HUES6 (cell line): Measurements from ENCODE around the gene CH25H.

ENCODE experiments used
- H3K27ac ChIP-seq: 2 replicates; pipeline ENCODE4 v1.7.0; 2013; ENCODE audit warnings: low read depth, mild to moderate bottlenecking, low read length, inconsistent platforms
- H3K27me3 ChIP-seq: 2 replicates; pipeline ENCODE4 v1.6.1; 2013; ENCODE audit warnings: low read length; ENCODE audit not compliant: control insufficient read depth, insufficient read depth
- H3K36me3 ChIP-seq: 2 replicates; pipeline ENCODE4 v1.6.1; 2013; ENCODE audit warnings: low read length; ENCODE audit not compliant: control insufficient read depth, insufficient read depth
- H3K4me1 ChIP-seq: 2 replicates; pipeline ENCODE4 v1.6.1; 2013; ENCODE audit warnings: low read length; ENCODE audit not compliant: control insufficient read depth, insufficient read depth
- H3K4me3 ChIP-seq: 2 replicates; pipeline ENCODE4 v1.5.1; 2013; ENCODE audit warnings: low read depth, low read length
- H3K9ac ChIP-seq: one replicate; pipeline ENCODE4 v1.6.1; 2013; ENCODE audit warnings: mild to moderate bottlenecking, low read length
- H3K9me3 ChIP-seq: 2 replicates; pipeline ENCODE4 v1.6.1; 2013; ENCODE audit warnings: low read depth, low read length; ENCODE audit not compliant: control insufficient read depth, insufficient read depth

The CH25H gene

DNA sequence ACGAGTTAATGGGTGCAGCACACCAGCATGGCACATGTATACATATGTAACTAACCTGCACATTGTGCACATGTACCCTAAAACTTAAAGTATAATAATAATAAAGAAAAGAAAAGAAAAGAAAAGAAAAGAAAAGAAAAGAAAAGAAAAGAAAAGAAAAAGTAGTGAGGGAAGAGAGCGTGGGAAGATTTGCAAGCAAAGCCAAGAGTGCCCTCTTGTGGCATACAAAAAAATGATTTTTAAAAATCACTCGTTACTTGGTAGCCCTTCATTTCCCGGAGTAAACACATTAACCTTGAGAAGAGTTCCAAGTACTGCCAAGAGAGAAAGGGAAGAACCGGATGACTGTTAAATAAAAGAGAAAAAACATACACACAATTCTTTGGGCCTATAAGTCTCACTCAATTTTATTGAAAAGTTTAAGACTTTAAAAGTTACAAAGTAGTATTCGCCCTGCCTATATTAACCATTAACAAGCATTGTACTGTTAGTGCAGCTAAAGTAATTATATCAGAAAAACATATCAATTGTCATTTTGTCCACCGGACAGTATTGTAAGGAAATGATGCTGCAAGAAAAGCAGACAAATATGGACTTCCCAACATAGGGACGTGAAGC is 6.2 kb upstream of the CH25H start:
- peaks cover 29% of the 10 kb centered on the region for H3K27me3 ChIP-seq
- no peak overlapping the region for H3K9ac ChIP-seq
- no peaks in the 10 kb centered on the region for H3K9me3 ChIP-seq
- no peak overlapping the region for H3K4me3 ChIP-seq
- H3K36me3 ChIP-seq = no peaks in the 10 kb centered on the region
- no peaks in the 10 kb centered on the region for H3K4me1 ChIP-seq
- H3K27ac ChIP-seq = no peak overlapping the region

DNA sequence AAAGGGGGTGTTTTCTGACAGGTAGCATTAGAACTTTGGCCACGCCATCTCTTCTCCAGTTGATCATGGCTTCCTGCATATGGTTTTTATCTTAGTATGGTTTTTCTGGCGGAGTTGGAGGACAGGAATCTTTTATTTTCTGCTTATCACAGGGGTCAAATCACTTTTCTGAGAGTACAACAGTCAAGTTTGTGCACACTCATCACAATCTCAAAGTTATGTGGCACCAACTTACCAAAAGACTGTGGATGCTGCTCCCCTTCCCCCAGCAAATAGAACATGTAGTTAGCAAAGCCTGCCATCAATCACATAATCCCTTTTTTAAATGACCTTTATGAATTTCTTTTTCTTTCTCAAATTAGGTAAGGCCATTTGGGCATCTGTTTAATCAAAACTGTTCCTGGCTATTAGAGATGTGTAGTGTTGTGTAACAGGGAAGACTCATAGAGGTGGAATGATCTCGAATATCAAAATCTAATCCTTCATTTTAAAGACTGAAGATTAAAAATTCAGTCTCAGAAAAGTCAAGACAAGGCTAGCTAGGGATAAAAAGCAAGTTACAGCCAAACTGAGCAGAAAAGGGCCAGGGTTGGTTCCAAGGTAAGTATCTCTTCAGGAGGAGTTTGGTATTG is 3.8 kb upstream of the CH25H start:
- H3K27me3 ChIP-seq = peaks cover 53% of the 10 kb centered on the region
- no peak overlapping the region for H3K9ac ChIP-seq
- no peaks in the 10 kb centered on the region for H3K9me3 ChIP-seq
- no peaks in the 10 kb centered on the region for H3K36me3 ChIP-seq
- H3K4me3 ChIP-seq = no peak overlapping the region
- peaks cover 7% of the 10 kb centered on the region for H3K4me1 ChIP-seq
- H3K27ac ChIP-seq = no peak overlapping the region

DNA sequence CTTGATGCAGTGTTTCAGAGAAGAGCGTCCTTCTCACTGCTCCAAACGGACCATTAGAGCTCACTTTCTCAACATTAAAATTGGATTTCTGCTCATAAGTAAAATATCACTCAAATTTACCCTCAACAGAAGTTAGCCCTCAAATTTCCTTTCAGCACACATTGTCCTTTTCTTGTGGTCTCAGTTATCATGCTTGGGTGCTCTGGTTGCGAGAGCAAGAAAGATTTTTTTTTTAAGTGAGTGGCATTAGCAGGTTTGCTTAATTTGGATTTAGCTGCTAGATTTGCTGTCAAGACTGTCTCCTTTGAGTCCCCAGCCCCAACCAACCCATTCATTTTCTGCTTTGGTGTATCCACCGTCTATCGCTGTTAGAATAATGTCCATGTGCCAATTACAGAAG is 2.6 kb upstream of the CH25H start:
- Histone ChIP-seq H3K27me3 (peaks cover 65% of the 10 kb centered on the region), H3K9me3 (no peaks in the 10 kb centered on the region), H3K4me1 (peaks cover 7% of the 10 kb centered on the region), H3K27ac (no peak overlapping the region), H3K36me3 (no peaks in the 10 kb centered on the region), H3K9ac (no peak overlapping the region), H3K4me3 (no peak overlapping the region)

DNA sequence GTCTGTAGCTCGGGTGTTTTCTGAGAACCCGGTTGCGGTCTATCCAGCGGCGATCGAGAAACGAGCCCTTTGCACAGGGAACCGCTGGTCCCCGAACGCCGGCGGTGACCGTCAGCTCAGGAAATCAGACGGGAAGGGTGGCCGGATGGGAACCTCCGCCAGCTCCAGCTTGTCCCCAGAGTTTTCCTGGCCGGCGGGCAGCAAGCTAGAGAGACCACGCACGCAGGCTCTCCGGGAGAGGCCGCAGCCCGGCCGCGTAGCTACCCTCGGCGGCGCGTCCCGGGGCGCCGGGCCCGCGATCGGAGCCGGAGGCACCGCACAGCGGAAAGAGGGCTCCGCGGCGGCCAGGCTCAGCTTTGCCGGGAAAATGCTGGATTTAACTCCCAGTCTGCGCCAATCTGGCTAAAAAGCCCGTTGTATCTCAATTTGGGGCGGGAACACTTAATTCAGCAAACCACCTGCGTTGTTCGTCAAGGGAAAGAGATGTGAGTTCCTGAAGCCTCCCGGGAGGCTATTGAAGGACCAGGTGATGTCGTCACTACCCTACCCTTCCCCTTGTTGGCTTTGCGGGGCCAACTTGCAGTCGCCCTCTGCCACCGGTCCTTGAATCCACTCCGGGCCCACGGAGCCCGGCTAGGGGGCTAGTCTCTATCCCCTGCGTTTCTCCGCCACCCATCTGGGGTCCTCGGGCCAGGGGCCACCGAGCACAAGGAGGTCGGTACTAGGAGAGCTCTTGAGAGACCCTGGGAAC is 859 bp upstream of the CH25H start:
- Histone ChIP-seq H3K36me3 (no peaks in the 10 kb centered on the region), H3K9ac (peak overlapping the region; percentile 3), H3K27ac (no peak overlapping the region), H3K27me3 (peaks cover 82% of the 10 kb centered on the region), H3K9me3 (no peaks in the 10 kb centered on the region), H3K4me1 (peaks cover 7% of the 10 kb centered on the region), H3K4me3 (peak overlapping the region; percentile 56)

DNA sequence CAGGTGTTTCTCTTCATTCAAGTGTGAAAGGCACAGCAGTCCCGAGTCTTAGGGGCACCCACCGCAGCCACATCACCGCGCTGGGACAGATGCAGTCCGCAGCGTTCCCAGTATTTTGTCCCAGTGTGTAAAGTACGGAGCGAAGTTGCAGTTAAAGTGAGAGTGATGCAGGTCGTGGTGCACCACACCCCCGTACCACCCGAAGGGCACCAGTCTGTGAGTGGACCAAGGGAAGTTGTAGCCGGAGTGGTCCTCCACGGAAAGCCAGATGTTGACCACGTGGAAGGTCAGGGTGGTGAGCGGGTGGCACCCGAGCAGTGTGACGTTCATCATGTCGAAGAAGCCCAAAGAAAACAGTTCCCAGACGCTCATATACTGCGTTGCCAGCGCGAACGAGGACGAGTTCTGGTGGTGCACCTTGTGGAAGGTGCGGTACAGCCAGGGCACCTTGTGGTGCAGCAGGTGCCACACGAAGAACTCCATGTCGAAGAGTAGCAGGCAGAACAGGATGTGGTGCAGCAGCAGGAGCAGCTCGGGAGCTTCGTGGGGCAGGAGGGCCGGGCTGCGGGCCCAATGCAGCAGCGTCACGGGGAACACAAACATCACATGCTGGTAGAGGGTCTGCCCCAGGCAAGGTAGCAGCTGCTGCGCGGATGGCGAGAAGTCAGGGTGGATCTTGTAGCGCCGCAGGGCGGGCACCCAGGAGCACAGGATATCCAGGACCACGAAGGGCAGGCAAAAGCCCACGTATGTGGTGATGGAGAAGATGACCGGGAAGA is 526 bp downstream of the CH25H start:
- Histone ChIP-seq H3K4me1 (peaks cover 7% of the 10 kb centered on the region), H3K27me3 (peaks cover 89% of the 10 kb centered on the region), H3K36me3 (no peaks in the 10 kb centered on the region), H3K4me3 (peak overlapping the region; percentile 56), H3K27ac (no peak overlapping the region), H3K9ac (no peak overlapping the region), H3K9me3 (no peaks in the 10 kb centered on the region)

DNA sequence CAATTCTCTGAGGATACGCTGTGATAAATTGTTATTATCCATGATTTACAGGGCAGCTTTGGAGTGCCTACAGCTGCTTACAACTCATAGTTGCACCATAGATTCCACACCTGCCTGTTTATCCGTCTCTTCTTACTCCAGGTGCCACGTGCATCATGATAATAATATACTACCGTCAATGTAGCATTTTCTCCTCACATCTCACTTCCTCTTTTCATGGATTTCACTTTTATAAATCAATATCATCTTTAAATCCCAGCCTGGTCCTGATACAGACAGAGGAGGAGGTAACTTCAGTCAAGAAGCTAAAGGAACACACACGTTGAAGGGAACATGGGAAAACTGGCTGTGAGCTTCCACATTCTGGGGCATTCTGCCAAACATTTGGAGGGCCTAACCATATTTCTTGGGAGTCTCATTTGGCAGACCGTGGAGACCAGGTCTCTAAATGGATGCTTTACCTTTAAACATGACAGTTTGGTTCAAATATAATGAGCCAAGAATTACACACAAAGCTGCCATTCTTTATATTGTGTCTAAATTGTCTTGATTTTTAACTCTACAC is 2.4 kb downstream of the CH25H start:
- H3K27me3 ChIP-seq = peaks cover 74% of the 10 kb centered on the region
- no peaks in the 10 kb centered on the region for H3K9me3 ChIP-seq
- H3K36me3 ChIP-seq = no peaks in the 10 kb centered on the region
- H3K4me1 ChIP-seq = peaks cover 7% of the 10 kb centered on the region
- no peak overlapping the region for H3K9ac ChIP-seq
- H3K27ac ChIP-seq = no peak overlapping the region
- H3K4me3 ChIP-seq = no peak overlapping the region

DNA sequence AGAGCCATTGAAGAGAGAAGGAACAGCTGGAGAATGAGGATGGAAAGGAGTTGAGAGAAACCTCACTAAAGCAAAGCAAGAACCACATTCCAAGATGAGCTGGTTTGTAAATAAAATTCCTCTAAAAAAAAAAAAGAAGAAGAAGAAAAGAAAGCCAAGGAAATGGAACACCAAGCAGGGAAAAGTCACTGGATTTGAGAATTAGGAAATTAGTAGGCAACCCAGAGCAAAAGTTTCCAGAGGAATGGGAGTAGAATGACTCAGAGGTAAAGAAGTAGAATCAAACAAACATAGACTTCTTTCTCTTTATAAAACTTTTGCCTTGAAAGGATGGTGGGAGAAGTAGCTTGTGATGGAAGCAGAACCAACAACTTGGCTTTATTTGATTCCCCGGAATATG is 3.9 kb downstream of the CH25H start:
- Histone ChIP-seq H3K27me3 (peaks cover 59% of the 10 kb centered on the region), H3K4me1 (peaks cover 7% of the 10 kb centered on the region), H3K9me3 (no peaks in the 10 kb centered on the region), H3K36me3 (no peaks in the 10 kb centered on the region), H3K27ac (no peak overlapping the region), H3K9ac (no peak overlapping the region), H3K4me3 (no peak overlapping the region)

DNA sequence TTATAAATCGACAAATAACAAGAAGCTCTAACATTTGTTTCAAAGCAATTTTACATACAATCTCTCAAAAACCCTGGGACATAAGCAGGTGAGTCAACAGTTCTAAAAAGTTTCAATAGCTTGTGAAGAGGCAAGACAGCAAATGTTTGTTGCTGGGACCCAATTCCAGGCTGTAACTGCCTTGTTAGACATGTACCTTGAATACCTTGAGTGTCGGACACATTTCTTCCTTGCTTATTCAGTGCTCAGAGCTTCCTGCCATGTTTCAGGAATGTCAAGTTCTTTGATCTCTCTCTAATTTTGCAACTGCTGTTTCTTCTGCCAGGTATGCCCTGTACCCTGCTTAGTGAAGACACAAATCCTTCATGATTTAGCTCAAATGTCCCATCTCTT is 5.1 kb downstream of the CH25H start:
- Histone ChIP-seq H3K9ac (no peak overlapping the region), H3K9me3 (no peaks in the 10 kb centered on the region), H3K27me3 (peaks cover 47% of the 10 kb centered on the region), H3K36me3 (no peaks in the 10 kb centered on the region), H3K4me1 (peaks cover 7% of the 10 kb centered on the region), H3K4me3 (no peak overlapping the region), H3K27ac (no peak overlapping the region)

DNA sequence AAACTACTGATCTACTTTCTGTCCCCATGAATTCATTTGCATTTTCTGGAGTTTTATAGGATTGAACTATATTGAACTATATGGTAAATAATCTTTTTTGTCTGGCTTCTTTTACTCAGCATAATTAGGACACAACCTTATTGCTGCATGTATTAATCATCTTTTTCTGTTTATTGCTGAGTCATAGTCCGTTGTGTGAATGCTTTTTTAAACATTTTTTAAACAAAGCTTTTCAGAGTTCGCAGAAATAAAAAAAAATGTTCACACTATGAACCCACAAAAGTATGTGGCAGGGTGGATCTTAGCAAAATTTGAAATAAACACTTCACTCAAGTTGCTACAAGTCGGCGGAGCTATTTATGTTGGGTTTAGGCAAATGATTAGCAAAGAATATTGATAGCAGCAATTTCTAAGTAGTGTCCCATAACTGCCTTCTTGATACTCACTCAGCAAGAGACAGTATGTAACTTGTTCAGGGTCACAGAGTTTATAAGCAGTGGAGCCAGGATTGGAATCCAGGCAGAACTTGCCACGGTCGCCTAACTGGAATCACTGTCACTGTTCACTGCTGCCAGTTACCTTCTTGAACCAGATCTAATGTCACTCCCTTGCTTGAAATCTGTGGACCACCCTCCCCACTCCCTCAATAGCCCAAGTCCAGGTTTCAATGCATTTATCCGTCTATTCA is 5.6 kb downstream of the CH25H start:
- H3K9me3 ChIP-seq = no peaks in the 10 kb centered on the region
- no peaks in the 10 kb centered on the region for H3K36me3 ChIP-seq
- no peak overlapping the region for H3K9ac ChIP-seq
- peaks cover 41% of the 10 kb centered on the region for H3K27me3 ChIP-seq
- peaks cover 2% of the 10 kb centered on the region; the same call in 1 of the 2 replicates for H3K4me1 ChIP-seq
- no peak overlapping the region for H3K4me3 ChIP-seq
- no peak overlapping the region for H3K27ac ChIP-seq

DNA sequence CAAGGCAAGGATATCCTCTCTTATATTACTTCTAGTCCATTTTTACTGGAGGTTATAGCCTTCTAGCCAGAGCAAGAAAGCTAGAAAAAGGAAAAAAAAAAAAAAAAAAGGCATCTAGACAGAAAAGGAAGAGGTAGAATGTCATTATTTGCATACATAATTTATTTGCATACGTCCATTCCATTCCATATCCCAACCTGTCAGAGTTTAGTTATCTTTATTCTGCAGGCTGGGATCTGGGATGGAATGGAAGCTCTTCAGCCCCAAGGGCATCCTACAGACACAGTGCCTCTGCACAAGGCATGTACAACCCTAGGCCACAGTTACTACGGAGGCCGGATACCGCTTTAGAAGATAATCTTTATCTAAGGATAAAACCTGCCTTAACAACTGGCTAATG is 9.6 kb downstream of the CH25H start:
- H3K4me1 ChIP-seq = no peaks in the 10 kb centered on the region
- no peak overlapping the region for H3K9ac ChIP-seq
- no peaks in the 10 kb centered on the region for H3K36me3 ChIP-seq
- H3K9me3 ChIP-seq = no peaks in the 10 kb centered on the region
- H3K27ac ChIP-seq = no peak overlapping the region
- H3K4me3 ChIP-seq = no peak overlapping the region
- 0 out of 2 replicates have a peak, but pooled peaks cover 5% of the 10 kb centered on the region for H3K27me3 ChIP-seq
